ENCODE data around the gene ANKS1A. TPM values are rescaled to one million over a fixed set of nuclear protein-coding genes. Genes with fewer than 3 reads are reported as not detected.

The ANKS1A gene
- total RNA-seq, 1 donor, result 4.8 TPM

DNA sequence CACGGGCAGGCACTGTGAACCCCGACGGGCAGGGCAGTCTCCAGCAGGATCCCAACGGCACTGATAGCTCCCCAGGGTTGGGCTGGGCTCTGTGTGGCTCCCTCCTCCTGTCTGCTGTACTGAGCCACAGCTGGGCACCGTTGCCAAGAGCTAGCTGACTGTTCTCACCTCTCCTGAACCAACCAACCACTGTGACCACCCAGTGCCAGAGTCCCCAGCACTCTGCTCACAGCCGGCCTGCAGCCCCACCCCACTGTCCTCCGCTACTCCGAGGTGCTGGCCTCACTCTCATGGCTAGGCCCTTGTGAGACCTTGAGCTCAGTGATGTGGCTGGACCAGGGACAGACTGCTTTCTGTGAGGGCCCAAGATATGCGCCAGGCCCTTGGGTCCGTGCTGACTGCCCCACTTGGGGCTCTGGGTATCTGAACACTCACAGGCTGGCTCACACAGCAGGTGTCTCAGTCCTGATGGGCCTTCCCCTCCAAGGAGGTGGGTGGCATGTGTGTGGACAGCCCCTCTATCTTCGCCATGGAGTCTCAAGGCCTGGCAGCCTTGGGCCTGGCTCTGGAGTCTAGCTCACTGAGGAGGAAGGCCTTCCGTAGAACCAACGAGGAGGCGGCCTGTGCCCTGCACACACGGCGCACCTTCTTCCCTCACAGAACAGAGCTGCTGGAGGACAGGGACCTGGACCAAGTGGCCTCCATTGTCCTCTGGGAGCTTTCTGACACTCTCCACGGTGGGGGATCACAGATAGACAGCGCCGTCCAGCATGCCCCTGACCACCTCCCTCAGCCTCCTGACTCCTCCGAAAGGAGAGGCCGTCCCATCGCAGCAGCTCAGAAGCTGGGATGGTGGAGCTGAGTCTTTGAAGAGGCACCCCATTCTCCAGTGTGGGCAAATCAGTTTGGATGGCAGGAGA lies 198.6 kb downstream of the ANKS1A start:
- Histone ChIP-seq H3K4me1 (ENCODE audit: insufficient read depth, low read length) (no peaks in the 10 kb centered on the region), H3K4me3 (ENCODE audit: low read length) (no peak overlapping the region), H3K9me3 (ENCODE audit: low read depth, low read length) (no peaks in the 10 kb centered on the region)

DNA sequence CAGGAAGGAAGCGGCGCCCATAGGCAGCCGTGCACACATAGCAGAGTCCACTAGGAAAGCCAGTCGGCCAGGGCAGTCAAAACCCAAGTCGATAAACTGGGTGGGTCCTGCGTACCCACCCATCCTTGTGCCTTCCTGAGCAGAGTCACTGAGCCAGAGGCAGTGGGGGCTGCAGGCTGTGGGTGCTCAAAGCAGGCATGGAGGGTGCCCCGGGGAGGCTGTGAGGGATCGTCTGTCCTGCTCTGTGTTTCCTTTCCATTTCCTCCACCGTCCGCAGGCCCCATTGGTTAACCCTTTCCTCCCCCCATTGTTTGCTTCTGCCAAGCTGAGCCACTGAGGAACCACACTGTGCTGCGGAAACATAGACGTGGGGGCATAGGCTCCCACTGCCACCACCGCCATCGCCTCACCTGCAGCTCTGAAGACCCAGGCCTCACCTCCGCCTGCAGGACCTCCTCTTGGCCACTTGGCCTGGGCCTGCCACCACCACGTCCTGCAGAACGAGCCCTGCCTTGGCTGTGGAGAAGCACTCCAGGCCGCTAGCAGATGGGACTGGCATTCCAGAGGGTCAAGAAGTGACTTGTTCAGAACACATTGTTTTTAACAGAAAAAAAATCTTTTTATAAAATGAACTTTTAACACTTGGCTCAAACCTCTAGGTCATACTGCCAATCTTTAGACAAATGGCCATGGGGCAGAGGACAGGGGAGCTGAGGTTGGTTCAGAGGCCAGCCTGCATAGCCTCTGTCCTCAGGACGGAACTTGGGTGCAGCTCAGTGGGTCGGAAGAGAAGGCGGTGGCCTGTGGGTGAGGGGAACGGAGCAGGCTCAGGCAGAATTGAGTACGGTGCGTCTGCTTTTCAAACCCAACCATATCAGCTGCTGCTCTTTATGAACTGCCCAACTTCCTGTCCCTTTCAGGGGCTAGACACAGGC lies 199.5 kb downstream of the ANKS1A start:
- no peaks in the 10 kb centered on the region for H3K27me3 ChIP-seq (ENCODE audit: insufficient read depth, low read length)
- no peaks in the 10 kb centered on the region for H3K9me3 ChIP-seq (ENCODE audit: low read depth, low read length)
- no peak overlapping the region for H3K4me3 ChIP-seq (ENCODE audit: low read length)
- H3K4me1 ChIP-seq (ENCODE audit: insufficient read depth, low read length), result no peaks in the 10 kb centered on the region

More for the DNA sequence above, 198.6 kb downstream of the ANKS1A start:
- no peaks in the 10 kb centered on the region for H3K27me3 ChIP-seq (ENCODE audit: insufficient read depth, low read length)

DNA sequence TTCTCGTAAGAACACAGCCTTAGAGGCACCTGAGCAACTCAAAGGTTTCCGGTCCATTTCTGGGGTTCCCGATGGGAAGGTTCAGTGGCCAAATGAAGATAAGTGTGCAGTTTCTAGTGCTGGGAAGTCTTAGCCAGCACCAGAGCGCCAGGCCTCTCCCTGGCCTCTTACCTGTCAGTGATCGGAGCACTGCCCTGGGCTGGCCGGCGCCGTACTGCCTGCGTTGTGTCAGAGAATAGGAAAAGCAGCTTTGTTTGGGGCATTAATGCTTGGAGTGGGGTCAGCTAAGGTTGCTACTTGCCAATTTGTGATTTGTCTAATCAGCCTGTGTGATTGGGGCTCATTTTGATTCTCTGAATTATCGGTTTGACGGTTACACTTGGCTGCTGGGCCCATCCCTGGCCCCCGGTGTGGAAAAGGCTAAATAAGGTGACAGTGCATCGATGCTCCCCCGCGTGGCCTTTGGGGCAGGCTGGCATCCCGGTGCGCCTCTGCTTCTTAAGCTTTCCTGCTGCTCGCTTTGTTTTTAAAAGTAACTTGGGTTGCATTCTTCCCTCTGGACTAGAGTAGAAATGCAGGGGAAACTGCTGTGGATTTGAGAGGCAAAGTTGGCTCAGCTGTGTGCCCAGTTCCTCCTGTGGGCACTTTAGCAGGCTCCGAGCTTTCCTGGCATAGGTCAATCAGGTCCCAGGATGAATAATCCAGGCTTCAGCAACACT lies 200.3 kb downstream of the ANKS1A start:
- no peaks in the 10 kb centered on the region for H3K27me3 ChIP-seq (ENCODE audit: insufficient read depth, low read length)
- H3K9me3 ChIP-seq (ENCODE audit: low read depth, low read length), result no peaks in the 10 kb centered on the region
- no peak overlapping the region for H3K4me3 ChIP-seq (ENCODE audit: low read length)
- no peaks in the 10 kb centered on the region for H3K4me1 ChIP-seq (ENCODE audit: insufficient read depth, low read length)

DNA sequence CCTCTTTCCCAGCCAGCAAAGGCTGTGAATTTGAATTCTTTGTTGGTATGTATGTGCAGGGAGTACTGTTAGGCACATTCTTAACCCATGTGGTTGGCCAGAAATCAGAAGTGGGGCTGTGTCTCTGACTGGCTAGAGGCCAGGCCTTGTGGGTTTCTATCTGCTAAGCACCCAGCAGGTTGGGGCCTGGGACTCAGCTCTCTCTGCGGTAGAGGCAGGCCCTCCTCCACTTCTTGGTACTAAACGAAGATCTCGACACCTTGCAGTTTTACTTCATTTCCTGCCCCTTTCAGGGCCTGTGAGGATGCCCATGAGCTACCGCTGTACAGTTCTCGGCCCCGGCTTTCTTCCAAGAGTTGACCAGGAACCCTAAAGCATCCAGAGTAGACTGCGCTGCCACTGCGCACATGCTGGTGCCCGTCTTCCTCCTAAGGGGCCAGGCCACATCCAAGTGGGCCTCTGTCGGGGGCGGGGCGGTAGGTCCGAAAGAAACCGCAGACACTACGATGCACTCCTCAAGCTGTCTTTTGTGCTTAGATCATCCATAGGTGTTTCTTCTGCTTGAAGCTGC lies 201.0 kb downstream of the ANKS1A start:
- no peaks in the 10 kb centered on the region for H3K9me3 ChIP-seq (ENCODE audit: low read depth, low read length)
- no peaks in the 10 kb centered on the region for H3K4me1 ChIP-seq (ENCODE audit: insufficient read depth, low read length)
- H3K4me3 ChIP-seq (ENCODE audit: low read length), result no peak overlapping the region
- no peaks in the 10 kb centered on the region for H3K27me3 ChIP-seq (ENCODE audit: insufficient read depth, low read length)

DNA sequence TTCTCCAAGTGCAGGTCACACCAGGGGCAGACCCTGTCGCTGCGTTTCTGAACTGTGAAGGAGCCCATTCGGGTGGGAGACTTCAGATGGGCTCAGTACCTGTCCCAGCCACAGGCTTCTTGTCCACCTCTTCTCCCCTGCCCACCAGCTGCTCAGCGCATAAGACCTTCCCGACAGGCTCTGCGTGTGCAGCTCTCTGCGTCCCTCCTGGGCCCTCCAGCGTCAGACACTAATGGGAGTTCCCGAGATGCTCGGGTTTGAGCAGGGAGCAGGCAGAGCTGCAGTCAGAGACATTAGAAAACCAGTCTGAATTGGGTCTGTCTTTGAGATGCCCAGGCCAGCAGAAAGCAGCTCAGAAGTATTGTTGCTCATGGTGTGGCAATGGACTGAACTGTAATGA lies 201.7 kb downstream of the ANKS1A start:
- no peaks in the 10 kb centered on the region for H3K27me3 ChIP-seq (ENCODE audit: insufficient read depth, low read length)
- H3K4me3 ChIP-seq (ENCODE audit: low read length), result no peak overlapping the region
- no peaks in the 10 kb centered on the region for H3K9me3 ChIP-seq (ENCODE audit: low read depth, low read length)
- no peaks in the 10 kb centered on the region for H3K4me1 ChIP-seq (ENCODE audit: insufficient read depth, low read length)

DNA sequence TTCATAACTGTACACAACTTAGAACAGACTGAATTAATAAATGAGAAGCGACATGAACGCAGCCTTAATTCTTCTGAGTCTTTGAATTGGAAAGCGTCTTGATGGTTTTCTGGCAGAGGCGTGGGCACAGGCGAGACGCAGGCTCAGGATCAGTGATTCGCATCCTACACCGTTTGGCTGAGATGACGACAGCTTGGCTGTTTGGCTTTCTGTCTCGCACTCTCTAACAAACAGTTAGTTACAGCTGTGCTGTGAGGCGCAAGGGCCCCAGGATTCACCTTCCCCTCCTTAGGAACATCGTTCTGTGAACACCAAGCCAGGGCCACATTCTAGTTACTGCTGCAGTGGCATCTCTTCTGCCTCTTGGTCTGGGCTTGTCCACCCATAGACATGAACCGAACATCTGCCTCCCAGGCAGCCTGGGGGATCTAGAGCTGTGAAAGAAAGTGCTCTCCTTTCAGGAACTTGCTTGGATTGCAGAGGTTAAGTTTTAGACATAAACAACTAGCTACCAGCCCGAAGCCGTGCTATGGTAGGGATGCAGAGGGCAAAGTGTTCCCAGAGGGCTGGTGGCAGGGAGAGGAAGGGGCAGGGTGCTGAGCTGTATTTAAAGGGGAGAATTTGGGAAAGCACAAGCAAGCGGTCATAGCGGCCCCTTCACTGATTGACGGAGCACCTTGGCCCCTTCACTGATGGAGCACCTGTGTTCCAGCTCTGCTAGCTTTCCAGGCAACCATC lies 202.5 kb downstream of the ANKS1A start:
- Histone ChIP-seq H3K27me3 (ENCODE audit: insufficient read depth, low read length) (no peaks in the 10 kb centered on the region), H3K4me3 (ENCODE audit: low read length) (no peak overlapping the region), H3K4me1 (ENCODE audit: insufficient read depth, low read length) (no peaks in the 10 kb centered on the region), H3K9me3 (ENCODE audit: low read depth, low read length) (no peaks in the 10 kb centered on the region)

DNA sequence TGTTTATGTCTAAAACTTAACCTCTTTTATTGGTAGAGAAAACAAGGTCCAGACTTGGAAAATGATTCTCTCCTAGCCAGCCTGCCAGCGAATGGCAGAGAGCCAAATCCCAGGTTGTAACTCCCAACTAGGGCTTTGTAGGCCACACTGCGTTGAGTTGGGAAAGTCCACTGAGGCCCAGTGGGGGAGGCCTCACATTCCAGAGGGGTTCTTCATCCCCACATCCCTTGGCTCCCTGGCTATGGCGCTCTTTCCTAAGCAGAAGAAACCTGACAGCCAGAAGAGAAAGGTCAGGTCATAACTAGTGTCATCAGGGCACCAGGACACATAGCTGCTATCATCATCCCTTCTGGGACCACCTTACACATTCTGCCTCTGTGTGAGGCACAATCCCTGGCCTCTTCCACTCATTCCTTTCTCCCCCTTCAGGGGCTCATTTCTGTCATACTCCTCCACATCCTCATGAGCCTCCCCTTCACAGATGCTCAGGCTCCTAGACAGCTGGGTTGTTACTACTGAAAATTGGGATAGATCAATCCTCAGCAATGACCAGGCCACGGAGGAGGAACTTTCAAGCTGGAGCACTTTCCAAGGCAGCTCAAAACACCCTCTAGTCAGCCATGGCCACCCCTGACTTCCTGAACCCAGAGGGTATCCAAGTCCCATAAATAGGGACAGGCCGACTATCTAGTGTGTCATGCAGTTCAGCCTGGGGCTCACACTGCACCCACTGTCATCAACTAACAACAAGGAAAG lies 203.5 kb downstream of the ANKS1A start:
- Histone ChIP-seq H3K4me3 (ENCODE audit: low read length) (no peak overlapping the region), H3K9me3 (ENCODE audit: low read depth, low read length) (no peaks in the 10 kb centered on the region), H3K27me3 (ENCODE audit: insufficient read depth, low read length) (no peaks in the 10 kb centered on the region), H3K4me1 (ENCODE audit: insufficient read depth, low read length) (no peaks in the 10 kb centered on the region)

DNA sequence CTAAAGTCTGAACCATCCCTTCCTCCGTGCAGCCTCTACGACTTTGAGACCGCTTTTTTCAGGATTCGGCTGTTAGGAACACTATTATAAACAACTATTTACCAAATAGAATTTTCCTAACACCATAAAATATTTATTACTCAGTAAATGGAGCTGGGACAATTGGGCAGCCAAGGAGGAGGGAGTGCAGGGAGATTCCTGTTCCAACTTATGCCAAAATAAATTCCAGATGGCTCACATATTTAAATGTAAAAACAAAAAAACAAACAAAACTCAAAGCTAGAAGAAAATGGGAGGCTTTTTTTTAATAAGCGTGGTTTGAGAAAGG lies 204.0 kb downstream of the ANKS1A start:
- Histone ChIP-seq H3K27me3 (ENCODE audit: insufficient read depth, low read length) (no peaks in the 10 kb centered on the region), H3K4me3 (ENCODE audit: low read length) (no peak overlapping the region), H3K9me3 (ENCODE audit: low read depth, low read length) (no peaks in the 10 kb centered on the region), H3K4me1 (ENCODE audit: insufficient read depth, low read length) (no peaks in the 10 kb centered on the region)

DNA sequence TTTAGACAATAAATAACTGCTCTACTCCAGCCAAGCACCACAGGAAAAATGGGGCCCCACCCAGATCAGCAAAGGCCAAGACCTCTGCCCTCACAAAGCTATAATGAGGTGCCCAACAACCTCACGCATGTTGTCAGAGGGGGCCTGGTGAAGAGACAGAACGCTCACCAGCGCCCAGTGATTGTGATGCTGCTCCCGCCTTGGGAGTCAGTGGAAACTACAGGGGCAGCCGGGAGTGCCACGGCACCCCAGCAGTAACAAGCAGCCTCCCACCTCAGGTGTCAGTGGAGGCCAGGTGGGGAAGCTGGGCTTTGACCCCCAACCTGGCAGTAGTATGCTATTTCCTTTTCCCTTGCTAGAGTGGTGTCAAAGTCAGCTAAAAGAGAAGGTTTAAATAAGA lies 204.7 kb downstream of the ANKS1A start:
- H3K4me3 ChIP-seq (ENCODE audit: low read length), result no peak overlapping the region
- H3K9me3 ChIP-seq (ENCODE audit: low read depth, low read length), result no peaks in the 10 kb centered on the region
- H3K4me1 ChIP-seq (ENCODE audit: insufficient read depth, low read length), result no peaks in the 10 kb centered on the region

DNA sequence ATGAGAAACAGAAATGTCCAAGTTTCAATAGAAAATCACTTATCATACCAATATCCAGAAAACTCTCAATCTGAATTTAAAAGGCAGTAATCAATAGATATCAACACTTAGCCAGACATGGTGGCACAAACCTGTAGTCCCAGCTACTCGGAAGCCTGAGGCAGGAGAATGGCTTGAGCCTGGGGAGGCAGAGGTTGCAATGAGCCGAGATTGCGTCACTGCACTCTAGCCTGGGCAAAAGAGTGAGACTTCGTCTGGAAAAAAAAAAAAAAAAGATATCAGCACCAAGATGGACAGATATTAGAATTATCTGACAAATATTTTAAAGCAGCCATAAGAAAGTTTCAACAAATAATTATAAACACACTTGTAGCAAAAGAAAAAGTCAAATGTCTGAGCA lies 205.1 kb downstream of the ANKS1A start:
- Histone ChIP-seq H3K4me3 (ENCODE audit: low read length) (no peak overlapping the region), H3K4me1 (ENCODE audit: insufficient read depth, low read length) (no peaks in the 10 kb centered on the region), H3K27me3 (ENCODE audit: insufficient read depth, low read length) (no peaks in the 10 kb centered on the region), H3K9me3 (ENCODE audit: low read depth, low read length) (no peaks in the 10 kb centered on the region)

More for the DNA sequence above, 204.7 kb downstream of the ANKS1A start:
- no peaks in the 10 kb centered on the region for H3K27me3 ChIP-seq (ENCODE audit: insufficient read depth, low read length)

DNA sequence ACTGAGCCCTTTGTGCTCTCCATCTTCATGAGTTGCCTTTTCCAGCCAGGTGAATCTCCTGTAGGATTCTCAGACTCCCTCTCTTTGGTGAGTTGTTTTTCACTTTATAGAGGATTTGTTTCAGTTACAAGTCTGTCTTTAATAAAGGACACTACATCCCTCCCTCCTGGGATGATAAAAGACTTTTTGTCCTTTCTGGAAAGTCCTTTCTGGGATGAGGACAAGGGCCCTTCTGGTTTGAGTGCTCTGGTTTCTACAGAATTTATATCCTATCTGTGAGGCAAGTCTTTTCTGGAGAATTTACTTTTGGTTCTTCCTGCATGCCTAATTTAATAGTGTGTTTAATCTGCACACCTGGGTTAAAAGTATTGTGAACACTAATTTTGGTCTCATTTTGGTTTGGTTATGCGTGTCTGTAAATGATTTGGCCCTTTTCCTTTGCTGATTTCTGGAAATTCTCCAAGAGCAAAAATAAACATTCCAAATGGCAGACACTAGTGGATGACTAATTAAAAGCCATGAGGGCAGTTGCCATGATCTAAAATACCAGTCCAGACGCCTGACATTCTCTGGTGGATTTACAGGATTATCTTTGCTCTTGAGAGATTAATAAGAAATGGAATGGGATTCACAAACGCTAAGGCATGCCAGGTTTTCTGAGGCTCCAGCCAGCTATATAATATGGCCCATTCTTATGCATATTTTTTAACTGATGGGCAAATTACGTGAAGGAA lies 207.2 kb downstream of the ANKS1A start:
- no peaks in the 10 kb centered on the region for H3K27me3 ChIP-seq (ENCODE audit: insufficient read depth, low read length)
- no peaks in the 10 kb centered on the region for H3K9me3 ChIP-seq (ENCODE audit: low read depth, low read length)
- no peaks in the 10 kb centered on the region for H3K4me1 ChIP-seq (ENCODE audit: insufficient read depth, low read length)
- H3K4me3 ChIP-seq (ENCODE audit: low read length), result no peak overlapping the region

DNA sequence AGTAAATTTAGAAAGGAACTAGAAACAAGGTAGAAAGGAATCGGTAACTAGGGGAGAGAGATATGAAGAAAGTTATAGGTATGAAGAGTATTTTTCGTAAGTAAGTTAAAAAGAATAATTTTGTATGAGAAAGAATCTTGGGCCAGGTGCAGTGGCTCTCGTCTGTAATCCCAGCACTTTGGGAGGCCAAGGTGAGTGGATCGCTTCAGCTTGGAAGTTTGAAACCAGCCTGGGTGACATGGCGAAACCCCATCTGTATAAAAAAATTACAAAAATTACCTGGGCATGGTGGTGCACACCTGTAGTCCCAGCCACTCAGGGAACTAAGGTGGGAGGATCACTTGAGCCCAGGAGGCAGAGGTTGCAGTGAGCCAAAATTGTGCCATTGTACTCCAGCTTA lies 210.1 kb downstream of the ANKS1A start:
- Histone ChIP-seq H3K4me3 (ENCODE audit: low read length) (no peak overlapping the region), H3K27me3 (ENCODE audit: insufficient read depth, low read length) (no peaks in the 10 kb centered on the region), H3K4me1 (ENCODE audit: insufficient read depth, low read length) (no peaks in the 10 kb centered on the region), H3K9me3 (ENCODE audit: low read depth, low read length) (no peaks in the 10 kb centered on the region)

DNA sequence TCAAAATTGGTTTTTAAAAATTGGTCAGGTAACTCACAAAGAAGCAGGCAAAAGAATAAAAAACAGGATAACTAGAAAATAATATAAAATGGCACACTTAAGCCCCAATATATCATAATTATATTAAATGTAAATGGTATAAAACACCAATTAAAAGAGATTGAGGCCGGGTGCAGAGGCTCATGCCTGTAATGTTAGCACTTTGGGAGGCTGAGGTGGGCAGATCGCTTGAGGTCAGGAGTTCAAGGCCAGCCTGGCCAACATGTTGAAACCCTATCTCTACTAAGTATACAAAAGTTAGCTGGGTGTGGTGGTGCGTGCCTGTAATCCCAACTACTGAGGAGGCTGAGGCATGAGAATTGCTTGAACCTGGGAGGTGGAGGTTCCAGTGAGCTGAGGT lies 216.0 kb downstream of the ANKS1A start:
- no peaks in the 10 kb centered on the region for H3K27me3 ChIP-seq (ENCODE audit: insufficient read depth, low read length)
- H3K4me1 ChIP-seq (ENCODE audit: insufficient read depth, low read length), result no peaks in the 10 kb centered on the region
- no peak overlapping the region for H3K4me3 ChIP-seq (ENCODE audit: low read length)
- H3K9me3 ChIP-seq (ENCODE audit: low read depth, low read length), result no peaks in the 10 kb centered on the region
